ENCODE data around the gene LY6G5B. TPM values are rescaled to one million over a fixed set of nuclear protein-coding genes. Genes with fewer than 3 reads are reported as not detected.
"Not testable (repeated sequence)": the region's sequence is repeated elsewhere in the genome, so short reads cannot be mapped to it uniquely, and the experiment has no call there.

The LY6G5B gene
- total and polyA plus RNA-seq, 5 experiments from 2014 or later = 0.25 to 48.8 (median 44.1) TPM; not detected in 2

DNA sequence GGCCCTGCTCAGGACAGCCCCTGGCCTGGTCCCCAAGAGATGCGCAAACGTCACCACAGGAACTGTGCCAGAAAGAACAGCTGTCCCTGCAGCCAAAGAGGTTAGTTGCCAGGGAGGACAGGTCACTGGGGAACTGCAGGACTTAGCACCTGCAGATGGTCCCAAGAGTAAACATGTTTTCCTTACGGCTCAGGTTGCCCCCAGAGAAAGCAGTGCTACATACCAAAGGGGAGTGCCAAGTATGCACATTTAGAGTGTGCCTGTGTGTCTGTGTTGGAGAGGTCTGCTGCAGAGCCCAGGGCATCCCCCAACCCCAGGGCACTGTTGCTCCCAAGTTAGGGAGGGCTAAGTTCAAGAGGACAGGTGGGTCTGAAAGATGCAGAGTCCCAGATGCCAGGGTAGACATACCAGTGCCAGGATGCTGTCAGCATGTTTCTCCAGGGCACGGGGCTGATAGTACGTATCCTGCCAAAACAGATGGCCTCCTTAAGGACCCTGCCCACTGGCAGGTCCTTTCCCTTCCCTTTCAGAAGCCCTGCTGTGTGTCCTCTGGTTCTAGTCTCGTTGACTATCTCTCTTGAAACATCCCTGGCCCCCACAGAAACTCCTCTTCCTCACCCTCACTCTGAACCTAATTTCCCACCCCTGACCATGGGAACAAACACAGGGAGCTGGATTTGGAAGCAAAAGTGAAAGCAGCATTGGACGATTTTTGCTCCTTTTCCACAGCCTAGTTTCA lies 32.1 kb downstream of the LY6G5B start:
- peak overlapping the region; percentile 95 to 100 (median 98) for H3K4me3 Mint-ChIP-seq
- no peaks in the 10 kb centered on the region for H3K9me3 Mint-ChIP-seq
- no peaks in the 10 kb centered on the region for H3K27me3 Mint-ChIP-seq
- peaks cover 0 to 38% (median 3%) of the 10 kb centered on the region in 3 donors for H3K36me3 Mint-ChIP-seq
- DNase-seq = no peak
- POLR2A ChIA-PET = interaction anchor here (1.2 to 2.4 kb wide), 8 partner anchors 28 to 270 kb away, joined by 3 to 22 read pairs (median 10); partner anchors contain the start of genes BAG6, CSNK2B, DDAH2 and DXO
- H3K4me1 Mint-ChIP-seq = peaks cover 24 to 50% (median 40%) of the 10 kb centered on the region in 4 donors
- no peak for ATAC-seq
- peak overlapping the region; percentile 91 to 99 (median 96) for H3K27ac Mint-ChIP-seq

DNA sequence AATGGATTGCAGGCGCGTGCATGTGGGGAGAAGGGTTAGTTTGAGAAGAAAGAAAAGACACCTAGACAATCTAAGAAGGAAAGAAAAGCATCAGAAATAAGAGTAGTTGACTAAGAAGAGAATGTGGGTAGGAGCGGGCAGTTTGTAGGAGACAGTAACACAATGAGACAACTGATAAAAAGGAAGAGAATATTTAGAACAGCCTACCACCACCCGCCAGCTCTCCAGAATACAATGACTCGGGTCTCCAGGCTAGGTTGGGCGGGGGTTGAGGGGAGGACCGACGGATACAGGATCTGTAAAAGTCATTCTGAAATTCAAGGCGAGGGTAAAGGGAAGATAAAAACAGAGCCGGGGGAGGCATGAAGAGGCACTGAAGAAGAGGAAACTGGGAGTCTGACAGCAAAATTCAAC lies 32.6 kb downstream of the LY6G5B start:
- DNase-seq (no peak), ATAC-seq (peak; percentile 1 to 4)
- no peaks in the 10 kb centered on the region for H3K27me3 Mint-ChIP-seq
- H3K36me3 Mint-ChIP-seq = peaks cover 0 to 32% (median 3%) of the 10 kb centered on the region in 3 donors
- H3K27ac Mint-ChIP-seq = peak overlapping the region; percentile 91 to 99 (median 96)
- H3K4me3 Mint-ChIP-seq = peak overlapping the region; percentile 95 to 100 (median 98)
- no peaks in the 10 kb centered on the region for H3K9me3 Mint-ChIP-seq
- H3K4me1 Mint-ChIP-seq = peaks cover 21 to 48% (median 38%) of the 10 kb centered on the region in 4 donors
- POLR2A ChIA-PET = interaction anchor here (0.6 to 2.4 kb wide), 17 partner anchors 12 to 426 kb away, joined by 3 to 22 read pairs (median 7); partner anchors contain the start of genes ATF6B, BAG6, CSNK2B and DDAH2

GRCh38 chr6:31702819-31703716 lies 33.3 kb downstream of the LY6G5B start, which contains the start of gene ABHD16A:
Gene ABHD16A (minus strand): TSS chr6:31703324. CDS start chr6:31703281, 43 bp downstream.
- H3K4me3 Mint-ChIP-seq = peak within 1 kb of the TSS; percentile 95 to 100 (median 98)
- H3K27me3 Mint-ChIP-seq = no peaks in the 10 kb centered on the region
- no peaks in the 10 kb centered on the region for H3K9me3 Mint-ChIP-seq
- POLR2A ChIA-PET = interaction anchor here (0.5 to 2.4 kb wide), 36 partner anchors 9 to 1269 kb away, joined by 3 to 22 read pairs (median 4); partner anchors contain the start of genes ATF6B, BAG6, C6orf47 and CSNK2B
- H3K4me1 Mint-ChIP-seq = peaks cover 16 to 42% (median 32%) of the 10 kb centered on the region in 4 donors
- peaks cover 0 to 26% (median 3%) of the 10 kb centered on the region in 3 donors for H3K36me3 Mint-ChIP-seq
- ATAC-seq (peak; percentile 93 to 94), DNase-seq (peak; percentile 93 to 99 (median 96))
- H3K27ac Mint-ChIP-seq = peak within 1 kb of the TSS; percentile 91 to 99 (median 96)

DNA sequence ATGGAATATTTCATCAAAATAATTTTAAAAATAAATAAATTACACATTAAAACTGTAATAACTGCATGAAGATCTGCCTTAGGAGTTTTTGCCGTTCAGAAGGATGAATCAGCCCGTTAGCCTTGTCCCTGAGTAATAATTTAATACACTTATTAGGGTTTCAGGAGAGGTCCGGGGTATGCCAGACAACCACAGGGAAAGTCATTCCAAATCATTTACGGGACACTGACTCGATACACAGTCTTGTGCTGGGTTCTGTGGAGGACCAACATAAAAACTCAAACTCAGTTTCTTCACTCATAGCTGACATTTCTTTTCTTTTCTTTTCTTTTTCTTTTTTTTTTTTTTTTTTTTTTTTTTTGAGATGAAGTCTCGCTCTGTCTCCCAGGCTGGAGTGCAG lies 36.2 kb downstream of the LY6G5B start:
- Mint-ChIP-seq H3K9me3 (no peaks in the 10 kb centered on the region), H3K27ac (no peak overlapping the region)
- ATAC-seq = no peak

GRCh38 chr6:31706599-31706998 lies 36.8 kb downstream of the LY6G5B start, which contains the start of gene LY6G6F:
Gene LY6G6F (plus strand): TSS chr6:31706866. CDS start chr6:31706907, 41 bp downstream.
- Mint-ChIP-seq H3K4me3 (no peak within 1 kb of the TSS), H3K36me3 (no peaks in the 10 kb centered on the region), H3K27me3 (no peaks in the 10 kb centered on the region), H3K27ac (peak within 1 kb of the TSS in 3 of 10 donors; percentile 40 to 65 (median 63)), H3K4me1 (peaks cover 15 to 31% (median 29%) of the 10 kb centered on the region in 4 donors), H3K9me3 (no peaks in the 10 kb centered on the region)
- ATAC-seq (no peak), DNase-seq (no peak)
- POLR2A ChIA-PET = no interaction called here

More for the DNA sequence above, 36.2 kb downstream of the LY6G5B start:
- Mint-ChIP-seq H3K4me1 (peaks cover 16 to 32% (median 31%) of the 10 kb centered on the region in 4 donors), H3K36me3 (peaks cover 0 to 3% (median 0%) of the 10 kb centered on the region in 3 donors), H3K4me3 (no peak overlapping the region), H3K27me3 (no peaks in the 10 kb centered on the region)
- POLR2A ChIA-PET = no interaction called here
- DNase-seq = no peak

- no peaks in the 10 kb centered on the region for H3K9me3 Mint-ChIP-seq
- POLR2A ChIA-PET = no interaction called here
- H3K27ac Mint-ChIP-seq = no peak overlapping the region
- peaks cover 15 to 25% (median 21%) of the 10 kb centered on the region in 4 donors for H3K4me1 Mint-ChIP-seq
- H3K36me3 Mint-ChIP-seq = no peaks in the 10 kb centered on the region
- no peaks in the 10 kb centered on the region for H3K27me3 Mint-ChIP-seq
- ATAC-seq (no peak), DNase-seq (no peak)
- H3K4me3 Mint-ChIP-seq = no peak overlapping the region
These were observed 37.9 kb downstream of the LY6G5B start for GRCh38 chr6:31707701-31708100.

DNA sequence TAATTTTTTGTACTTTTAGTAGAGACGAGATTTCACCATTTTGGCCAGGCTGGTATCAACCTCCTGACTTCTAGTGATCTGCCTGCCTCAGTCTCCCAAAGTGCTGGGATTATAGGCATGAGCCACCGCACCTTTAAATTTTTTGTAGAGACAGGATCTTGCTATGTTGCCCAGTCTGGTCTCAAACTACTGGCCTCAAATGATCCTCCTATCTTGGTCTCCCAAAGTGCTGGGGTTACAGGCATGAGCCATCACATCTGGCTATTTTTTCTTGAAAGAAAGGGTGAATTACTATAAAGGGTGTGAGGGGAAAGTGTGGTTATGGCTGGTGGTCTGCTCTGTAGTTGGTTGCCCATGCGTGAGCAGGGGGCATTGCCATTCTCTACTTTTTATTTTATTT lies 38.4 kb downstream of the LY6G5B start:
- H3K4me3 Mint-ChIP-seq = no peak overlapping the region
- no peaks in the 10 kb centered on the region for H3K9me3 Mint-ChIP-seq
- DNase-seq = no peak
- no peak overlapping the region for H3K27ac Mint-ChIP-seq
- no peak for ATAC-seq
- H3K27me3 Mint-ChIP-seq = no peaks in the 10 kb centered on the region
- POLR2A ChIA-PET = no interaction called here
- H3K4me1 Mint-ChIP-seq = peaks cover 14 to 25% (median 21%) of the 10 kb centered on the region in 4 donors
- H3K36me3 Mint-ChIP-seq = no peaks in the 10 kb centered on the region

DNA sequence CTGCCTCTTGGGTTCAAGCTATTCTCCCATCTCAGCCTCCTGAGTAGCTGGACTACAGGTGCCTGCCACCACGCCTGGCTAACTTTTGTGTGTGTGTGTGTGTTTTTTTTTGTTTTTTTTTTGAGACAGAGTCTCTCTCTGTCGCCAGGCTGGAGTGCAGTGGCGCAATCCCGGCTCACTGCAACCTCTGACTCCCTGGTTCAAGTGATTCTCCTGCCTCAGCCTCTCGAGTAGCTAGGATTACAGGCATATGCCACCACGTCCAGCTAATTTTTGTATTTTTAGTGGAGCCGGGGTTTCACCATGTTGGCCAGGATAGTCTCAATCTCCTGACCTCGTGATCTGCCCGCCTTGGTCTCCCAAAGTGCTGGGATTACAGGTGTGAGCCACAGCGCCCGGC lies 39.4 kb downstream of the LY6G5B start:
- H3K36me3 Mint-ChIP-seq, H3K4me3 Mint-ChIP-seq, H3K27me3 Mint-ChIP-seq, POLR2A ChIA-PET, H3K9me3 Mint-ChIP-seq, DNase-seq, H3K27ac Mint-ChIP-seq, ATAC-seq: not testable (repeated sequence)
- H3K4me1 Mint-ChIP-seq = peaks cover 15 to 25% (median 21%) of the 10 kb centered on the region in 4 donors

DNA sequence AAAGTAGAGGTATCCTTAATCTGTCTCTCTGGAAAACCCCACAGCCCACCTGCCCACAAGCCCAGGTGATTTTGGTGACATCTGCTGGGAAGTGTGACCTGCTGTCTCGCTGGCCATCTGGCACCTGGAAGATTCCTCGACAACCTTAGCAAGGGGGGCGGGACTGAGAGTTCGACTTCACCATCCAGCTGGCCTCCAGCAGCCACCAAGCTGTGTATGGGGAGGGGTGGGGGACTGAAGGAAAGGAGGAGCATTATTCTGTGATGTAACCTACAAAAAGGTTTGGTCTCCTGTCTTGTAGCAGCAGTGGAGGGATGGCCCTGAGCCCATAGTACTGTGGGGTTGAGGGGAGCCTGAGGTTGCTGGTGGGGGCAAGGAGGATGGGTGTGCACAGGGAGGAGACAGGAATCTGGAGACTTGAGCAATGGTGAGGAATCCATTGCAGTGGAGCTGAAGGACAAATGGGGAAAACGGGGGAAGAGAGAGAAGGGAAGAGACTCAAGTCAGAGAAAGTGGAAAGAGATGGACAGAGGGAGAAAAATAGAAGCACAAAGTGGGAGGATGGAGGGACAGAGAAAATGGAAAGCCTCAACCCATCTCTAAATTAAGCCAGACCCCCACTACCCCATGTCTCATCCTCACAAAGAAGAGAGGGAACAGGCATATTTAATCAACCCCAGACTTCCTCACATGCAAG lies 40.9 kb downstream of the LY6G5B start:
- Mint-ChIP-seq H3K27me3 (no peaks in the 10 kb centered on the region), H3K4me1 (peaks cover 18 to 28% (median 25%) of the 10 kb centered on the region in 4 donors), H3K9me3 (no peaks in the 10 kb centered on the region), H3K27ac (peak overlapping the region in 4 of 10 donors; percentile 7 to 86 (median 47)), H3K4me3 (no peak overlapping the region), H3K36me3 (no peaks in the 10 kb centered on the region)
- POLR2A ChIA-PET = interaction anchor here (0.6 to 0.7 kb wide), 2 partner anchors 14 to 58 kb away, joined by 3 to 7 read pairs; partner anchors contain the start of gene BAG6
- DNase-seq (no peak), ATAC-seq (no peak)

DNA sequence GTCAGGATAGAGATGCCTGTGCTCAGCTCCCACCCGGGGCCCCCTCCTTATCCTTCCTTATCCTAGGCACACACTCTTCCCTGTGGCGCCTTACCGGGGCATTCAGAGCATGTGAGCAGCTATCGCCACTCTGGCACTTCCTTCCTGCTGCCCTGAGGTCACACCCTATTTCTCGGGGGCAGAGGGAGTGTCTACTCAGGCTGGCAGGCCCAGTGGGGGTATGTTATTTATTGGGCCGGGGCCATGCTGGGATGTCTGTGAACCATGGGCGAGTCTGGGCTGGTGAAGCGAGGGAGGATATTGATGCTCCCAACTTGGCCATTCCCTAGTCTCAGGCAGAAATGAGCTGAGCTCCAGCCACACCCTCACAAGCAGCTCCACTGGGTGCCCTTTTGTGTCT lies 41.5 kb downstream of the LY6G5B start:
- Mint-ChIP-seq H3K4me1 (peaks cover 18 to 28% (median 25%) of the 10 kb centered on the region in 4 donors), H3K36me3 (no peaks in the 10 kb centered on the region), H3K9me3 (no peaks in the 10 kb centered on the region), H3K27ac (peak overlapping the region in 1 of 10 donors; percentile 29), H3K4me3 (no peak overlapping the region), H3K27me3 (no peaks in the 10 kb centered on the region)
- no peak for DNase-seq
- no peak for ATAC-seq
- POLR2A ChIA-PET = interaction anchor here (0.6 to 1.2 kb wide), 4 partner anchors 8 to 16 kb away, joined by 3 to 4 read pairs (median 3); partner anchors contain the start of genes ABHD16A and MPIG6B

DNA sequence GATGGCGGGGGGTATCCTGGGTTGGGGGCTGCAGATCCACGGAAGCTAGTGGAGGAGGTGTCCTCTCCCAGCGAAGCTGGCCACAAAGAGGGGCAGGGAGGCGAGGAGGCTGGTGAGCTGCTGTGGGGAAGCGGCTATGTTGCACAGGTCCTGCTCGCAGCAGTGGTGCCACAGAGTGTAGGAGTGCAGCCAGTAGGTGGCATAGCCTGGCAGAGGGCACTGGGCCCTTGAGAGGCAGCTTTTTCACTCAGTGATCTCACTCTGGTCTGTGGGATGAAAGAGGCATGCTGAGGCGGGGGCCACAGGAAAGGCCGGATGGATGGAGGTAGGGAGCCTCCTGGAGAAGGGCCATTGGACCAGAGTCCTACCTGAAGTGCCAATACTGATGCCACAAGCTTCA lies 42.5 kb downstream of the LY6G5B start:
- no peak overlapping the region for H3K4me3 Mint-ChIP-seq
- POLR2A ChIA-PET = interaction anchor here (1.2 kb wide), 1 partner anchor 11 kb away, joined by 3 read pairs; the partner anchor contains the start of gene MPIG6B
- H3K27me3 Mint-ChIP-seq = no peaks in the 10 kb centered on the region
- DNase-seq (no peak), ATAC-seq (peak; percentile 39 to 43)
- H3K36me3 Mint-ChIP-seq = no peaks in the 10 kb centered on the region
- peaks cover 18 to 28% (median 25%) of the 10 kb centered on the region in 4 donors for H3K4me1 Mint-ChIP-seq
- peak overlapping the region in 3 of 10 donors; percentile 50 to 71 (median 58) for H3K27ac Mint-ChIP-seq
- H3K9me3 Mint-ChIP-seq = no peaks in the 10 kb centered on the region

All from naive thymus-derived CD8-positive, alpha-beta T cell (primary cell).